Psoas muscle (tissue), 8 donors: Measurements from ENCODE around the gene EPX. TPM values are rescaled to one million over a fixed set of nuclear protein-coding genes. Genes with fewer than 3 reads are reported as not detected.

ENCODE experiments used
- ATAC-seq, 4 donors: fragments of 200-7000 bp; cut with Tn5 transposase; one replicate each; pipeline ENCODE4 v1.9.1; 2020; ENCODE audit warnings: moderate library complexity in 3 of 4, mild to moderate bottlenecking in 2 of 4
- DNase-seq, 2 donors: peaks; one replicate each; pipeline ENCODE4 v3.0.0-alpha.2; 2020
- H3K27ac ChIP-seq: fragments of 200-600 bp; one replicate; pipeline ENCODE4 v1.8.0; 2022
- H3K27me3 ChIP-seq, 3 donors: fragments of 200-600 bp in 1 of 3; one replicate each; pipeline versions ENCODE4 v1.6.1 to v1.8.0; 2013 to 2022; ENCODE audit warnings: low read length in 2 of 3, mild to moderate bottlenecking in 2 of 3, moderate library complexity in 1 of 3; ENCODE audit not compliant: insufficient read depth in 3 of 3
- H3K36me3 ChIP-seq, 2 donors: fragments of 200-600 bp in 1 of 2; one replicate each; pipeline versions ENCODE4 v1.6.1 to v1.8.0; 2013 to 2022; ENCODE audit warnings: low read depth in 1 of 2, mild to moderate bottlenecking in 1 of 2, moderate library complexity in 1 of 2; ENCODE audit not compliant: insufficient read depth in 1 of 2
- H3K4me1 ChIP-seq: fragments of 200-600 bp; one replicate; pipeline ENCODE4 v1.8.0; 2022
- H3K4me3 ChIP-seq: fragments of 200-600 bp; one replicate; pipeline ENCODE4 v1.8.0; 2022; ENCODE audit warnings: mild to moderate bottlenecking
- H3K9me3 ChIP-seq: fragments of 200-600 bp; one replicate; pipeline ENCODE4 v1.8.0; 2022
- WGBS, 3 donors: extraction: QIAGEN DNeasy Blood & Tissue Kit; methylation state at CpG; one replicate each; pipeline versions ENCODE4 v1.1.6 to v1.1.7; 2013; 5-methylcytosine and 5-hydroxymethylcytosine counted together
- intact Hi-C, 2 donors: fragments of 100-400 bp; cut with DNase I; formaldehyde crosslinking; loops; one replicate each; pipeline versions ENCODE4 v1.11.0 to v1.14.2; 2022
- polyA plus RNA-seq, 3 donors: library from polyadenylated mRNA; stranded (reverse); fragments of 200-250 nt; gene quantifications; one replicate each; pipeline ENCODE4 v1.2.3, GENCODE V29; 2013
- total RNA-seq, 4 donors: library from RNA; stranded (reverse); fragmentation: NEBNext Ultra II Directional in 2 of 4; extraction: Animal tissue kit (Norgen Biotek cat#: 25700) in 2 of 4; gene quantifications; one replicate each; pipeline versions ENCODE4 v1.2.1 to v1.2.4, GENCODE V29; 2021 to 2023
- TF ChIP-seq, protein P1 (sequence below): fragments of 200-600 bp; IDR thresholded peaks from one replicate; pipeline ENCODE4 v1.8.0; 2022; ENCODE audit warnings: antibody characterized with exemption
- donor health status: healthy with polysubstance abuse.
- donor health status: DM: no; HTN: no; CAD: no; lungs with moderate emphysema.
- donor health status: Bipolar disorder and iron deficiency.
- donor health status: healthy.
- donor health status: DM: yes; HTN: yes; CAD: no.
- donor health status: DM: no; HTN: no; CAD: no.
- donor health status: DM: no; HTN: no; CAD: no.
- donor health status: DM: yes; HTN: yes; CAD: no.

The EPX gene
- total and polyA plus RNA-seq, 7 donors, result 0.12 TPM; not detected in 6

DNA sequence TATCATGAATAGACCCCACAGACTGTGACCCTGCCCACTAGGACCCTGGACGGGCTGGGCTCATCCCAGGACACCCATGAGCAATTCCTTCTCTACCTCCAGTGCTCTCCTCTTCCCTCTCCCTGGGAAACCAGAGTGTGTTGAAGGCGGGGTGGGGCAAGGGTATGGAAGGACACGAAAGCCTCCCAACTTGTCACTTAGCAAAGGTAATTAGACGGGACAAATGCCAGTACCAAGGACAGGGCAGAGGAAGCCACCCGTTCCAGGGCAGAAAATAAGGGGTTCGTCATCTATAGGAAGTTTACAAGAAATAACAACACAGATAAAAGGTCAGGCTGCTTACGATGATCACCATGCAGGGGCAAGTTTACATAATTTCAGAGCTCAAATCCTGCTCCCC is 4.9 kb upstream of the EPX start:
- Histone ChIP-seq H3K27ac (no peak overlapping the region), H3K27me3 (peaks cover 0 to 20% (median 9%) of the 10 kb centered on the region in 3 donors), H3K9me3 (no peaks in the 10 kb centered on the region), H3K4me3 (no peak overlapping the region), H3K36me3 (no peaks in the 10 kb centered on the region), H3K4me1 (no peaks in the 10 kb centered on the region)
- TF ChIP-seq, protein P1, sequence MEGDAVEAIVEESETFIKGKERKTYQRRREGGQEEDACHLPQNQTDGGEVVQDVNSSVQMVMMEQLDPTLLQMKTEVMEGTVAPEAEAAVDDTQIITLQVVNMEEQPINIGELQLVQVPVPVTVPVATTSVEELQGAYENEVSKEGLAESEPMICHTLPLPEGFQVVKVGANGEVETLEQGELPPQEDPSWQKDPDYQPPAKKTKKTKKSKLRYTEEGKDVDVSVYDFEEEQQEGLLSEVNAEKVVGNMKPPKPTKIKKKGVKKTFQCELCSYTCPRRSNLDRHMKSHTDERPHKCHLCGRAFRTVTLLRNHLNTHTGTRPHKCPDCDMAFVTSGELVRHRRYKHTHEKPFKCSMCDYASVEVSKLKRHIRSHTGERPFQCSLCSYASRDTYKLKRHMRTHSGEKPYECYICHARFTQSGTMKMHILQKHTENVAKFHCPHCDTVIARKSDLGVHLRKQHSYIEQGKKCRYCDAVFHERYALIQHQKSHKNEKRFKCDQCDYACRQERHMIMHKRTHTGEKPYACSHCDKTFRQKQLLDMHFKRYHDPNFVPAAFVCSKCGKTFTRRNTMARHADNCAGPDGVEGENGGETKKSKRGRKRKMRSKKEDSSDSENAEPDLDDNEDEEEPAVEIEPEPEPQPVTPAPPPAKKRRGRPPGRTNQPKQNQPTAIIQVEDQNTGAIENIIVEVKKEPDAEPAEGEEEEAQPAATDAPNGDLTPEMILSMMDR, result no peak
- DNase-seq (no peak), ATAC-seq (no peak)
- intact Hi-C loops, result loop anchor here in 1 of 2 donors (5.0 kb wide), 1 partner anchor 50 kb away; no protein-coding TSS in a partner anchor
- 41 to 43% (median 42%) methylated on average over 7 of the region's 7 CpGs for WGBS, 3 donors

DNA sequence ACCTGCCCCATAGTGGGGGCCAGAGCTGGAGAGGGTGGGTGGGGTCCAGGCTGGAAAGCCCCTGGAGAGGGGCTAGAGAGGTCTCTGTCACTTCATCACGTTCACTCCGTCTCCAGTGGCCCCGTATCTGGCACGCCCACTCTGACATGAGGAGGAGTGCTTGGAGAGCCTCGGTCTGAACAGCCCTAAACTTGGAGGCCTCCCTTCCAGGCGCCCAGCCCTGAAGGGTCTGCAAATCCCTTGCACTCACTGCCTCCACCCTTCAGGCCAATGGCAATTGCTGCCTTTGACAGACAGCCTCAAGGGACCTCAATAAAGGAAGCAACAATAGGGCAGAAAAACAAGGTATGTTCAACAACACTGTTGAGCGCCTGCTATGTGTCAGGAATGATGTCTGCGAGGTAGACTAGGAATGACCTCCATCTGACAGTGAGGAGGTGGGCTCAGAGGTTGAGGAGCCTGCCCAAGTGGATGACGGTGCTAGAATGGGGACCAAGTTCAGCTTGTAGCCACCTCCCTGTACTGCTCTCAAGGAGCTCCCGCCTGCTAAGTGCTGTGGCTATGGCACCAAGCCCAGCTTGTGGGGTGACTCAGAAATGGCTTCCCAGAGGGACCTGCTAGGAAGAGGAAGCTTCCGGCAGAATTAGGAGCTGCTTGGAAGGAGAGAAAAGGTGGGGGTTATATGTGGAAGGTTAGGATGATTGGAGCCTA is 2.9 kb upstream of the EPX start:
- TF ChIP-seq, protein P1, result no peak
- H3K36me3 ChIP-seq, result no peaks in the 10 kb centered on the region
- DNase-seq (peak; percentile 58 to 73), ATAC-seq (peak in 1 of 4 donors; percentile 38)
- no peak overlapping the region for H3K4me3 ChIP-seq
- 53 to 56% (median 55%) methylated on average over 9 to 11 of the region's 11 CpGs for WGBS, 3 donors
- peaks cover 0 to 30% (median 9%) of the 10 kb centered on the region in 3 donors for H3K27me3 ChIP-seq
- H3K27ac ChIP-seq, result no peak overlapping the region
- intact Hi-C loops, result loop anchor here in 1 of 2 donors (5.0 kb wide), 1 partner anchor 52 kb away; no protein-coding TSS in a partner anchor
- no peaks in the 10 kb centered on the region for H3K9me3 ChIP-seq
- no peaks in the 10 kb centered on the region for H3K4me1 ChIP-seq

DNA sequence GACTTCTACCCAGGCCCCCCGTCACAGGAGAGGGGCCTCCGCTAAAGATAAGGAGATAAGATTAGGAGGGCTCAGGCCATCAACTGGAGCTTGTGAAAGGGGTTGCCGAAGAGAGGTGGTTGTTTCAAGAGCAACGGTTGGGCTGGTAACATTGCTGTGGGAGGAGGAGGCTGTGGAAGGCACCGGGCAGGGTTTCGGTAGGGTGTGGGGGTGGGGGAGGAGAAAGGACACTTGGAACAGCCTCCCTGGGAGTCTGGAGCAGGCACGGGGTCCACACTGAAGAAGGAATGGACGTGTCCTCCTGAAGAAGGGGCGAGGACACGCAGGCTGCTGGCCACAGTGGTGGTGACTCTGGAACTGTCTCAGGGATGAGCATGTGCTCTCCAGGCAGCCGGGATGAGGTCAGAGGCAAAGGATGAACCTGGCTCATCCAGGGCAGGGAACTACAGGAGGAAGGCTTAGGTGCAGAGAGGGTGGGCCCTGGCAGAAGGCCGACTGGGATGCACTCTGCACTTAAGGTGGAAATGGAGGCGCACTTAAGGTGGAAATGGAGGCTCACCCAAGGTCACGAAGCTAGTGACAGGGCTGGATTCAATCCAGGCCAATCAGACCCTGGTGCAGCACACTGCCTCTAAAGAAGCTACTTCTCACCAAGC is 1.2 kb upstream of the EPX start:
- Histone ChIP-seq H3K9me3 (no peaks in the 10 kb centered on the region), H3K36me3 (no peaks in the 10 kb centered on the region), H3K4me1 (no peaks in the 10 kb centered on the region), H3K27me3 (peaks cover 0 to 30% (median 11%) of the 10 kb centered on the region in 3 donors), H3K4me3 (no peak overlapping the region), H3K27ac (no peak overlapping the region)
- ATAC-seq (no peak), DNase-seq (no peak)
- TF ChIP-seq, protein P1, result no peak
- intact Hi-C loops, result no loop called here
- WGBS, 3 donors, result 31 to 38% (median 32%) methylated on average over 14 of the region's 14 CpGs

DNA sequence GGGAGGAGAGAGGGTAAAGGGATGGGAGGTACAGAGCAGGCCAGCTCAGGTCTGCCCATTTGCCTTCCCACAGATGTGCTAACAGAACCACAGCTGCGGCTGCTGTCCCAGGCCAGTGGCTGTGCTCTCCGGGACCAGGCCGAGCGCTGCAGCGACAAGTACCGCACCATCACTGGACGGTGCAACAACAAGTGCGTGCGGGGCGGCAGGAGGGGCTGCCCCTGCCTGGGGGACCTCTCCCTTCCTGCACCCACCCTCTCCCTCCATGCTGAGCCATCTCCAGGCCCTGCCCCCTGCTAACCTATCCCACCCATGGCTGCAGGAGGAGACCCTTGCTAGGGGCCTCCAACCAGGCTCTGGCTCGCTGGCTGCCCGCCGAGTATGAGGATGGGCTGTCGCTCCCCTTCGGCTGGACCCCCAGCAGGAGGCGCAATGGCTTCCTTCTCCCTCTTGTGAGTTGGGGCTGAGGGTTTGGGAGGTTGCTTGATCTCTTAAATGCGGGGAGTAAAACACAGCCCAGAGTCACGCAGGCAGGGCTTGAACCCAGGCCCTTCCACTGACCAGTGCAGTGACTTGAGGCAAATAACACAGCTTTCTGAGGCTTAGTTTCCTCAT is 1.2 kb downstream of the EPX start:
- WGBS, 3 donors, result 65 to 75% (median 72%) methylated on average over 15 to 18 of the region's 18 CpGs
- ATAC-seq, result no peak

More for the DNA sequence above, 1.2 kb downstream of the EPX start:
- no peaks in the 10 kb centered on the region for H3K9me3 ChIP-seq
- intact Hi-C loops, result no loop called here
- H3K27ac ChIP-seq, result no peak overlapping the region
- H3K4me1 ChIP-seq, result no peaks in the 10 kb centered on the region
- peaks cover 0 to 41% (median 20%) of the 10 kb centered on the region in 3 donors for H3K27me3 ChIP-seq
- DNase-seq, result no peak
- no peak overlapping the region for H3K4me3 ChIP-seq
- TF ChIP-seq, protein P1, result no peak
- H3K36me3 ChIP-seq, result no peaks in the 10 kb centered on the region
